Stomach (tissue), 9 donors: ENCODE results near the gene DEFB132. TPM values are rescaled to one million over a fixed set of nuclear protein-coding genes. Genes with fewer than 3 reads are reported as not detected.
A peak's percentile ranks its signal among the peaks of the same experiment; 100 is the strongest.

Experiments
- DNase-seq, 2 donors: peaks; one replicate each; pipeline versions ENCODE4 v3.0.0 to v3.0.0-alpha.2; 2013 to 2019
- H3K27ac ChIP-seq, 5 donors: fragments of 200-600 bp in 4 of 5; sonication (generic) in 4 of 5; one replicate each; pipeline ENCODE4 v1.5.1; 2013 to 2019; ENCODE audit warnings: mild to moderate bottlenecking in 1 of 5, moderate library complexity in 1 of 5
- H3K27me3 ChIP-seq, 3 donors: fragments of 200-600 bp; sonication (generic); one replicate each; pipeline ENCODE4 v1.5.1; 2017 to 2019; ENCODE audit warnings: mixed run types in 1 of 3
- H3K36me3 ChIP-seq, 4 donors: fragments of 200-600 bp; sonication (generic); 1 replicate in 3 of 4; 2 replicates in 1 of 4; pipeline ENCODE4 v1.5.1; 2016 to 2019
- H3K4me1 ChIP-seq, 4 donors: fragments of 200-600 bp; sonication (generic); one replicate each; pipeline ENCODE4 v1.5.1; 2016 to 2019
- H3K4me3 ChIP-seq, 4 donors: fragments of 200-600 bp; sonication (generic) in 3 of 4; one replicate each; pipeline ENCODE4 v1.5.1; 2016 to 2019; ENCODE audit warnings: mild to moderate bottlenecking in 1 of 4
- H3K9me3 ChIP-seq, 4 donors: fragments of 200-600 bp; sonication (generic); one replicate each; pipeline ENCODE4 v1.5.1; 2016 to 2019
- EP300 ChIP-seq: sonication (generic); formaldehyde crosslinking; IDR thresholded peaks from one replicate; pipeline ENCODE4 v1.6.1; 2017; ENCODE audit warnings: antibody characterized with exemption
- POLR2A ChIP-seq, 4 donors: fragments of 450-650 bp; IDR thresholded peaks; one replicate each; pipeline ENCODE4 v1.6.1; 2016; ENCODE audit warnings: antibody characterized with exemption in 4 of 4, control low read depth in 2 of 4, mild to moderate bottlenecking in 1 of 4, moderate library complexity in 1 of 4
- POLR2AphosphoS5 ChIP-seq, 3 donors: sonication (generic); formaldehyde crosslinking; IDR thresholded peaks; one replicate each; pipeline ENCODE4 v1.6.1; 2016; ENCODE audit warnings: antibody characterized with exemption in 3 of 3
- WGBS, 5 donors: extraction: QIAGEN DNeasy Blood & Tissue Kit in 3 of 5; methylation state at CpG; one replicate each; pipeline versions ENCODE4 v1.1.5 to v1.1.7; 2013 to 2018; 5-methylcytosine and 5-hydroxymethylcytosine counted together
- intact Hi-C: fragments of 100-400 bp; cut with DNase I; formaldehyde crosslinking; loops from one replicate; pipeline ENCODE4 v1.15.1; 2023; ENCODE audit warnings: low total_unique reads
- polyA plus RNA-seq, 3 donors: library from polyadenylated mRNA; stranded (reverse); fragments of 200-250 nt; gene quantifications; one replicate each; pipeline ENCODE4 v1.2.3, GENCODE V29; 2013
- total RNA-seq, 5 donors: library from RNA; depleted of rRNA; stranded (reverse); fragments of >200 nt; gene quantifications; one replicate each; pipeline versions ENCODE4 v1.1.0 to v1.2.3, GENCODE V29; 2014 to 2016
- TF ChIP-seq, protein P1 (sequence below), 7 experiments: fragments of 450-650 bp in 4 of 7; fragments of 200-600 bp in 3 of 7; sonication (generic) in 3 of 7; IDR thresholded peaks; one replicate each; pipeline ENCODE4 v1.5.1; 2016 to 2019; ENCODE audit warnings: antibody characterized with exemption in 7 of 7, control low read depth in 2 of 7, mild to moderate bottlenecking in 1 of 7
- donor health status: healthy with polysubstance abuse.
- donor health status: Bipolar disorder and iron deficiency.
- donor health status: healthy.

The DEFB132 gene
- total and polyA plus RNA-seq, 8 donors, result not detected

DNA sequence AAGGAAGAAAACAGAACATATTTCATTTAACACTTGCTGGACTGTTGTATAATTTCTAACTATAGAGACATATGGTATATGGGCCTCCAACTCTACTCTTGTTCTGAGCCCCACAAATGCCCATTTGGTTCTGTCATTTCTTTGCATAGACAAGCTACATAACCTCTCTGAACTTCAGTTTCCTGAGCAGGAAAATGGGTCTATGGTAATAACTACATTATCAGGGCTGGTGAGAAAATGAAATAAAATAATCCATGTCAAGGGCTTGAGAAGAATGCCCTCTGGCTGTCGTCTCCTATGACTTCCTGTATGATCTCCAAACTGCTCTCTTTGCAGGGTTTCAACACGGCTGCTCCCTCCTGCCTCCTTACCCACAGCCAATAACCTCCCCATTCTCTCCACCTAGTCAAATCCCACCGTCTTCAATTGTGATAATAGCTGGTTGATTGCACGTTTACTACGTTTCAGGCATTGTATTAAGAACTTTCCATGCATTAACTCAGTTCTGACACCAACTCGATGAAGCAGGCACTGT is 51.8 kb downstream of the DEFB132 start:
- Histone ChIP-seq H3K4me3 (peak overlapping the region; percentile 44 to 49 (median 46)), H3K27ac (peak overlapping the region; percentile 65 to 88 (median 82)), H3K27me3 (no peaks in the 10 kb centered on the region), H3K9me3 (no peaks in the 10 kb centered on the region), H3K36me3 (no peaks in the 10 kb centered on the region), H3K4me1 (peaks cover 0 to 24% (median 13%) of the 10 kb centered on the region in 4 donors)
- peak in 1 of 2 donors; percentile 65 for DNase-seq
- 3 to 18% (median 12%) methylated on average over 6 of the region's 6 CpGs for WGBS, 5 donors
- TF ChIP-seq POLR2A (IDR thresholded peaks at IDR 0.05), result no peak
- TF ChIP-seq POLR2AphosphoS5 (IDR thresholded peaks at IDR 0.05), result no peak
- TF ChIP-seq EP300, result no peak
- TF ChIP-seq, protein P1, sequence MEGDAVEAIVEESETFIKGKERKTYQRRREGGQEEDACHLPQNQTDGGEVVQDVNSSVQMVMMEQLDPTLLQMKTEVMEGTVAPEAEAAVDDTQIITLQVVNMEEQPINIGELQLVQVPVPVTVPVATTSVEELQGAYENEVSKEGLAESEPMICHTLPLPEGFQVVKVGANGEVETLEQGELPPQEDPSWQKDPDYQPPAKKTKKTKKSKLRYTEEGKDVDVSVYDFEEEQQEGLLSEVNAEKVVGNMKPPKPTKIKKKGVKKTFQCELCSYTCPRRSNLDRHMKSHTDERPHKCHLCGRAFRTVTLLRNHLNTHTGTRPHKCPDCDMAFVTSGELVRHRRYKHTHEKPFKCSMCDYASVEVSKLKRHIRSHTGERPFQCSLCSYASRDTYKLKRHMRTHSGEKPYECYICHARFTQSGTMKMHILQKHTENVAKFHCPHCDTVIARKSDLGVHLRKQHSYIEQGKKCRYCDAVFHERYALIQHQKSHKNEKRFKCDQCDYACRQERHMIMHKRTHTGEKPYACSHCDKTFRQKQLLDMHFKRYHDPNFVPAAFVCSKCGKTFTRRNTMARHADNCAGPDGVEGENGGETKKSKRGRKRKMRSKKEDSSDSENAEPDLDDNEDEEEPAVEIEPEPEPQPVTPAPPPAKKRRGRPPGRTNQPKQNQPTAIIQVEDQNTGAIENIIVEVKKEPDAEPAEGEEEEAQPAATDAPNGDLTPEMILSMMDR (IDR thresholded peaks at IDR 0.05), result peak in 1 of 7 experiments; percentile 5
- intact Hi-C loops, result no loop called here

DNA sequence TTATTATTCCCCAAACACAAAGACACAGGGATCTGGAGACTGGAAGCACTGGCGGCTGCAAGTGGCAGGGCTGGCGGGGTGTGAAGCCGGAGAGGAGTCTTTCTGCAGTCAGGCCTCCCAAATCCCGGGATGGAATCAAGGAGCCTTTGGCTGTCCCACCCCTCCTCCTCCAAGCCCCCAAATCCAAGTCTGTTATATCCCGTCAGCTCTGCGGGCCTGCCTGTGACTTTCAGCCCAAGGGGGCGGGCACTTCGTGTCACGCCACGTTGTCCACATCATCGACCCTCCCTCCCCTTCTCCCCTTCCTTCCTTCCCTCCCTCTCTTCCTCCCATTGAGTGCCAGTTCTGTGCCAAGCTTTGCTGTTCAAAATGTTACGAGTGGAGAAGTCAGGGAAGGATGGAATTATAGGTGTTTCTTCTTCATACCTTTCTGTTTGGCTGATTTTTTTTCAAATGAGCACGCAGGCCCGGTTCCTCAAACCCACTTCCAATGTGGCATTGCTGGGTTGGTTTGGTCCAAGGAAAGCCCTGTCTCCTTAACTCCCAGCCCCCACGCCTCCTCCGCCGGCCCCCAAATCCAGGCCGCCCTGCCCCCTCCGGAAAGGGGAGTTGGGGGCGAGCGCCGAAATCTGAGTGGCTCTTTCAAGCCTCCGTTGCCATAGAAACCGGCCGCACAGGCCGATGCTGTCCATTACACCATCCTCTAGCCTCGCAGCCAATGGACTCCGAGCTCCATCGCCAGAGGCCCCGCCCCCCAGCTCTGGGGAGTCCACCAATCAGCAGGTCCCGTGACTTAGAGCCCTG is 52.5 kb downstream of the DEFB132 start:
- intact Hi-C loops, result no loop called here

DNA sequence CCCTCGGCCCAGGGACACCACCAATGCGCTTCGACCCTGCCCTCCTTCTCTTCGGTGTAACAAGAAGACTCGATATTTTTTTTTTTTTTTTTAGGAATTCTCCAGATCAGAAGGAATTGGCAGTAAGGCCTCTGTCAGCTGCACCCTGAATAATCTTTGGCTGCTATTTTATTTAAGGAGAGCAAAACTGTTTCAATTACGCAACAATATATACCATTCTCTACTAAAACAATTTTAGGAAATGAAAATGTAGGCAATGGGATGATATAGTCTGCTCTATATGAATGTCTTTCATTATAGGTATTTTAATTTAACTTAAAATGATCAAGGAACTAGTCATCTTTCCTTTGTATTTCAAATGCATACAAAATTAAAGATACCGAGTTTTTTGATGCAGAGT is 53.1 kb downstream of the DEFB132 start:
- Histone ChIP-seq H3K36me3 (no peaks in the 10 kb centered on the region), H3K4me3 (peak overlapping the region; percentile 44 to 49 (median 46)), H3K4me1 (peaks cover 0 to 24% (median 13%) of the 10 kb centered on the region in 4 donors), H3K27me3 (no peaks in the 10 kb centered on the region), H3K9me3 (no peaks in the 10 kb centered on the region), H3K27ac (peak overlapping the region in 4 of 5 donors; percentile 79 to 88 (median 82))
- intact Hi-C loops, result no loop called here
- WGBS, 5 donors, result 7 to 16% (median 8%) methylated on average over 7 of the region's 7 CpGs
- DNase-seq, result no peak
- TF ChIP-seq POLR2A (IDR thresholded peaks at IDR 0.05) (no peak), POLR2AphosphoS5 (IDR thresholded peaks at IDR 0.05) (no peak), EP300 (no peak)
- TF ChIP-seq, protein P1 (IDR thresholded peaks at IDR 0.05), result no peak

More for the DNA sequence above, 52.5 kb downstream of the DEFB132 start:
- DNase-seq, result peak; percentile 90 to 99
- no peaks in the 10 kb centered on the region for H3K36me3 ChIP-seq
- TF ChIP-seq POLR2A (IDR thresholded peaks at IDR 0.05), result no peak
- peak in 1 of 3 donors; percentile 31 for TF ChIP-seq POLR2AphosphoS5 (IDR thresholded peaks at IDR 0.05)
- peaks cover 0 to 24% (median 13%) of the 10 kb centered on the region in 4 donors for H3K4me1 ChIP-seq
- peak overlapping the region; percentile 65 to 88 (median 82) for H3K27ac ChIP-seq
- H3K4me3 ChIP-seq, result peak overlapping the region; percentile 44 to 49 (median 46)
- 5 to 9% (median 8%) methylated on average over 31 of the region's 31 CpGs for WGBS, 5 donors
- no peaks in the 10 kb centered on the region for H3K9me3 ChIP-seq
- no peaks in the 10 kb centered on the region for H3K27me3 ChIP-seq

Other genes starting within 250 kb of the DEFB132 start
- not detected for gene DEFB125, start 170.1 kb upstream of the DEFB132 start, total RNA-seq
- not detected for gene DEFB125, start 170.1 kb upstream of the DEFB132 start, polyA plus RNA-seq
- not detected for gene DEFB126, start 115.1 kb upstream of the DEFB132 start, total RNA-seq
- not detected for gene DEFB126, start 115.1 kb upstream of the DEFB132 start, polyA plus RNA-seq
- gene DEFB127, start 100.3 kb upstream of the DEFB132 start, total RNA-seq, result not detected
- not detected for gene DEFB127, start 100.3 kb upstream of the DEFB132 start, polyA plus RNA-seq
- gene DEFB128, start 68.0 kb upstream of the DEFB132 start, total RNA-seq, result not detected
- not detected for gene DEFB128, start 68.0 kb upstream of the DEFB132 start, polyA plus RNA-seq
- not detected for gene DEFB129, start 30.5 kb upstream of the DEFB132 start, total RNA-seq
- gene DEFB129, start 30.5 kb upstream of the DEFB132 start, polyA plus RNA-seq, result not detected
- gene C20orf96, start 33.0 kb downstream of the DEFB132 start, total RNA-seq, result 10 to 100 TPM in 1 of 5 donors, 1 to 10 TPM in 4; 3.1 to 23.9 (median 5.4) TPM
- gene C20orf96, start 33.0 kb downstream of the DEFB132 start, polyA plus RNA-seq, result 1 to 10 TPM; 3.9 to 5.2 (median 5.0) TPM
- gene ZCCHC3, start 39.8 kb downstream of the DEFB132 start, total RNA-seq, result 10 to 100 TPM; 10.6 to 59.1 (median 18.7) TPM
- 1 to 10 TPM; 6.2 to 9.0 (median 8.6) TPM for gene ZCCHC3, start 39.8 kb downstream of the DEFB132 start, polyA plus RNA-seq
- gene SOX12, start 67.8 kb downstream of the DEFB132 start, total RNA-seq, result 10 to 100 TPM in 2 of 5 donors, 1 to 10 TPM in 3; 1.5 to 20.3 (median 5.4) TPM
- gene SOX12, start 67.8 kb downstream of the DEFB132 start, polyA plus RNA-seq, result 1 to 10 TPM; 1.7 to 2.8 (median 2.6) TPM
- 10 to 100 TPM in 4 of 5 donors, under 1 TPM in 1; 0.89 to 36.5 (median 15.2) TPM for gene NRSN2, start 89.4 kb downstream of the DEFB132 start, total RNA-seq
- 10 to 100 TPM in 2 of 3 donors, 1 to 10 TPM in 1; 9.8 to 21.0 (median 20.2) TPM for gene NRSN2, start 89.4 kb downstream of the DEFB132 start, polyA plus RNA-seq
- 10 to 100 TPM in 2 of 5 donors, 1 to 10 TPM in 3; 1.7 to 17.7 (median 3.6) TPM for gene TRIB3, start 123.0 kb downstream of the DEFB132 start, total RNA-seq
- 10 to 100 TPM in 2 of 3 donors, 1 to 10 TPM in 1; 8.7 to 15.8 (median 12.6) TPM for gene TRIB3, start 123.0 kb downstream of the DEFB132 start, polyA plus RNA-seq
- 100 to 1,000 TPM in 3 of 5 donors, 10 to 100 TPM in 2; 30.7 to 211 (median 161) TPM for gene RBCK1, start 150.6 kb downstream of the DEFB132 start, total RNA-seq
- 100 to 1,000 TPM in 1 of 3 donors, 10 to 100 TPM in 2; 69.0 to 115 (median 81.1) TPM for gene RBCK1, start 150.6 kb downstream of the DEFB132 start, polyA plus RNA-seq
- 10 to 100 TPM in 4 of 5 donors, 1 to 10 TPM in 1; 7.5 to 43.3 (median 25.9) TPM for gene TBC1D20, start 204.8 kb downstream of the DEFB132 start, total RNA-seq
- 10 to 100 TPM; 14.4 to 24.4 (median 18.9) TPM for gene TBC1D20, start 204.8 kb downstream of the DEFB132 start, polyA plus RNA-seq